SK-N-SH (cell line): ENCODE results near the gene ROBO1. TPM values are rescaled to one million over a fixed set of nuclear protein-coding genes. Genes with fewer than 3 reads are reported as not detected.

Experiments
- CTCF ChIA-PET: fragments of 300-600, 350-600 bp; formaldehyde crosslinking; extraction: SDS; loops from one replicate; lab custom pipeline; 2021; lab: Yijun Ruan, JAX
- POLR2A ChIA-PET: fragments of 350-600 bp; sonication (Branson Sonifier 250); formaldehyde crosslinking; extraction: SDS; loops from one replicate; lab custom pipeline; 2020; ENCODE audit warnings: antibody characterized with exemption, inconsistent platforms; lab: Yijun Ruan, JAX
- DNase-seq: peaks from one replicate; pipeline ENCODE4 v3.0.0; 2012
- H2AFZ ChIP-seq: fragments of 200-600 bp; sonication (generic); 2 replicates; pipeline ENCODE4 v1.8.1; 2016; ENCODE audit warnings: antibody characterized with exemption, mild to moderate bottlenecking, low read depth
- H3F3A ChIP-seq: fragments of 200-600 bp; sonication (generic); replicated peaks from 2 replicates; pipeline ENCODE3; 2016; ENCODE audit warnings: antibody characterized with exemption, mild to moderate bottlenecking; ENCODE audit not compliant: insufficient read depth
- H3K27ac ChIP-seq, 2 experiments: fragments of 200-500 bp in 1 of 2; fragments of 200-600 bp in 1 of 2; sonication (Bioruptor generic) in 1 of 2; sonication (generic), shearing (Covaris generic) in 1 of 2; 2 replicates each; pipeline versions ENCODE4 v1.5.1 to v1.6.1; 2014 to 2016; ENCODE audit warnings: low read depth in 2 of 2, inconsistent platforms in 1 of 2, low read length in 1 of 2, mild to moderate bottlenecking in 1 of 2, mixed read lengths in 1 of 2
- H3K27me3 ChIP-seq: fragments of 200-600 bp; sonication (generic), shearing (Covaris generic); 2 replicates; pipeline ENCODE4 v1.6.1; 2016; ENCODE audit warnings: mixed run types; ENCODE audit not compliant: insufficient read depth
- H3K36me3 ChIP-seq, 2 experiments: fragments of 200-500 bp in 1 of 2; fragments of 200-600 bp in 1 of 2; sonication (Bioruptor generic) in 1 of 2; sonication (generic) in 1 of 2; replicated peaks in 1 of 2; 2 replicates each; pipeline versions ENCODE3 to v1.5.1; 2014 to 2016; ENCODE audit warnings: low read length in 1 of 2, mild to moderate bottlenecking in 1 of 2; ENCODE audit not compliant: insufficient read depth in 2 of 2, control insufficient read depth in 1 of 2
- H3K4me1 ChIP-seq, 2 experiments: fragments of 200-500 bp in 1 of 2; fragments of 200-600 bp in 1 of 2; sonication (Bioruptor generic) in 1 of 2; sonication (generic), shearing (Covaris generic) in 1 of 2; 2 replicates each; pipeline versions ENCODE4 v1.5.1 to v1.6.1; 2014 to 2016; ENCODE audit warnings: low read depth in 1 of 2, low read length in 1 of 2, mixed run types in 1 of 2; ENCODE audit not compliant: insufficient read depth in 2 of 2, control insufficient read depth in 1 of 2
- H3K4me2 ChIP-seq: fragments of 200-600 bp; sonication (generic), shearing (Covaris generic); 2 replicates; pipeline ENCODE4 v1.6.1; 2017; ENCODE audit warnings: mixed run types
- H3K4me3 ChIP-seq, 2 experiments: fragments of 200-500 bp in 1 of 2; fragments of 200-600 bp in 1 of 2; sonication (Bioruptor generic) in 1 of 2; sonication (generic), shearing (Covaris generic) in 1 of 2; 2 replicates each; pipeline versions ENCODE4 v1.5.1 to v1.8.1; 2014 to 2016; ENCODE audit warnings: low read depth in 2 of 2, inconsistent platforms in 1 of 2, low read length in 1 of 2, mild to moderate bottlenecking in 1 of 2, mixed read lengths in 1 of 2, moderate library complexity in 1 of 2
- H3K79me2 ChIP-seq: fragments of 200-600 bp; sonication (generic); 2 replicates; pipeline ENCODE4 v1.8.1; 2017; ENCODE audit warnings: mild to moderate bottlenecking; ENCODE audit not compliant: insufficient read depth
- H3K9ac ChIP-seq: fragments of 200-600 bp; sonication (generic); 2 replicates; pipeline ENCODE4 v1.6.1; 2017; ENCODE audit warnings: mixed run types
- H3K9me2 ChIP-seq: fragments of 200-600 bp; sonication (generic); 2 replicates; pipeline ENCODE4 v1.6.1; 2017; ENCODE audit warnings: mixed run types
- H3K9me3 ChIP-seq: fragments of 200-600 bp; sonication (generic); 2 replicates; pipeline ENCODE4 v1.6.1; 2017; ENCODE audit warnings: mixed run types, mild to moderate bottlenecking, moderate library complexity
- H4K20me1 ChIP-seq: fragments of 200-600 bp; sonication (generic); 2 replicates; pipeline ENCODE4 v1.6.1; 2017; ENCODE audit warnings: mild to moderate bottlenecking, mixed run types; ENCODE audit not compliant: insufficient read depth
- ELF1 ChIP-seq: IDR thresholded peaks from 2 replicates; pipeline ENCODE4 v1.4.0; 2012
- EZH2phosphoT487 ChIP-seq: fragments of 200-600 bp; sonication (generic); IDR thresholded peaks from 2 replicates; pipeline ENCODE4 v1.6.1; 2017; ENCODE audit warnings: low read depth, mixed run types, mild to moderate bottlenecking, antibody characterized with exemption, moderate library complexity, borderline replicate concordance
- FOSL2 ChIP-seq: IDR thresholded peaks from 2 replicates; pipeline ENCODE4 v1.4.0; 2012; ENCODE audit warnings: low read depth, mild to moderate bottlenecking, moderate library complexity, borderline replicate concordance
- FOXJ3 ChIP-seq: sonication (generic); formaldehyde crosslinking; IDR thresholded peaks from 2 replicates; pipeline ENCODE4 v1.5.1; 2020; ENCODE audit warnings: mild to moderate bottlenecking, missing genetic modification reagents
- FOXM1 ChIP-seq: IDR thresholded peaks from 2 replicates; pipeline ENCODE4 v1.4.0; 2012; ENCODE audit warnings: low read depth, mild to moderate bottlenecking
- GABPA ChIP-seq: IDR thresholded peaks from 2 replicates; pipeline ENCODE4 v1.4.0; 2012; ENCODE audit warnings: low read depth, mild to moderate bottlenecking
- GATA2 ChIP-seq: sonication (generic); formaldehyde crosslinking; IDR thresholded peaks from 2 replicates; pipeline ENCODE4 v1.5.0; 2020; ENCODE audit warnings: mild to moderate bottlenecking, missing genetic modification reagents
- IRF3 ChIP-seq: fragments of 150-350 bp; IDR thresholded peaks from 2 replicates; pipeline ENCODE4 v1.6.1; 2016; ENCODE audit warnings: mild to moderate bottlenecking, low read depth, low read length
- MEF2A ChIP-seq: IDR thresholded peaks from 2 replicates; pipeline ENCODE4 v1.4.0; 2012; ENCODE audit warnings: low read depth, borderline replicate concordance
- NFIC ChIP-seq: IDR thresholded peaks from 2 replicates; pipeline ENCODE4 v1.4.0; 2012; ENCODE audit warnings: borderline replicate concordance
- NRF1 ChIP-seq: IDR thresholded peaks from 2 replicates; pipeline ENCODE4 v1.6.1; 2012; ENCODE audit warnings: low read depth, mild to moderate bottlenecking, low read length
- PBX3 ChIP-seq: IDR thresholded peaks from 2 replicates; pipeline ENCODE4; 2012
- POLR2AphosphoS5 ChIP-seq: IDR thresholded peaks from 2 replicates; pipeline ENCODE4 v1.6.1; 2012; ENCODE audit warnings: low read depth, low read length
- RCOR1 ChIP-seq: fragments of 150-350 bp; IDR thresholded peaks from 2 replicates; pipeline ENCODE4 v1.6.1; 2017; ENCODE audit warnings: antibody characterized with exemption, low read length
- RFX5 ChIP-seq: IDR thresholded peaks from 2 replicates; pipeline ENCODE4 v1.6.1; 2012; ENCODE audit warnings: mild to moderate bottlenecking, improper control_type of control experiment, low read length
- RXRA ChIP-seq: IDR thresholded peaks from 2 replicates; pipeline ENCODE4 v1.4.0; 2012; ENCODE audit warnings: low read depth, mild to moderate bottlenecking, borderline replicate concordance
- TCF12 ChIP-seq: IDR thresholded peaks from 2 replicates; pipeline ENCODE4 v1.4.0; 2012
- TEAD4 ChIP-seq: IDR thresholded peaks from 2 replicates; pipeline ENCODE4 v1.4.0; 2012; ENCODE audit warnings: mild to moderate bottlenecking, borderline replicate concordance; ENCODE audit not compliant: insufficient read depth
- USF2 ChIP-seq: fragments of 150-350 bp; IDR thresholded peaks from 2 replicates; pipeline ENCODE4 v1.6.1; 2017; ENCODE audit warnings: antibody characterized with exemption, low read length, low read depth, borderline replicate concordance
- ZBTB33 ChIP-seq: IDR thresholded peaks from 2 replicates; pipeline ENCODE4 v1.4.0; 2012; ENCODE audit warnings: low read depth, borderline replicate concordance
- WGBS: methylation state at CpG from one replicate; pipeline ENCODE4 v1.1.6; 2017; ENCODE audit warnings: low lambda C conversion rate; 5-methylcytosine and 5-hydroxymethylcytosine counted together
- polyA plus RNA-seq, 3 experiments: library from polyadenylated mRNA; depleted of rRNA; stranded (reverse); fragments of >200 nt; gene quantifications; 2 replicates each; pipeline ENCODE4 v1.2.3, GENCODE V29; 2012

Gene ROBO1
- polyA plus RNA-seq, 1 of the 3 experiments (the other 2 are of a cell fraction) = 22.7 TPM

- peaks cover 0 to 12% of the 10 kb centered on the region in 2 experiments for H3K36me3 ChIP-seq
- CTCF ChIA-PET = interaction anchor here (0.9 kb wide), 1 partner anchor 69 kb away, joined by 3 read pairs; no protein-coding TSS in a partner anchor
- H3F3A ChIP-seq = peaks cover 4% of the 10 kb centered on the region
- TF ChIP-seq PBX3 (no peak), RCOR1 (no peak), TEAD4 (no peak), FOXM1 (no peak), RXRA (no peak), FOXJ3 (CRISPR knock-in tag) (no peak), TCF12 (no peak), FOSL2 (no peak), ZBTB33 (no peak), GATA2 (CRISPR knock-in tag) (no peak), IRF3 (no peak), RFX5 (no peak), EZH2phosphoT487 (no peak), POLR2AphosphoS5 (no peak), ELF1 (no peak), MEF2A (no peak), NFIC (no peak), USF2 (no peak), NRF1 (no peak), GABPA (no peak)
- TF ChIP-seq, all 33 proteins: peak for 0
- Histone ChIP-seq H3K4me1 (peaks cover 10 to 21% of the 10 kb centered on the region in 2 experiments; a peak in 3 of 4 replicates), H3K27ac (peak overlapping the region in 1 of 2 experiments; percentile 25; a peak in 1 of 4 replicates), H3K9me2 (no peaks in the 10 kb centered on the region), H2AFZ (no peak overlapping the region), H3K79me2 (no peaks in the 10 kb centered on the region; the same call in none of the 2 replicates), H3K27me3 (no peaks in the 10 kb centered on the region), H3K9ac (no peak overlapping the region), H4K20me1 (no peaks in the 10 kb centered on the region), H3K4me2 (no peak overlapping the region), H3K9me3 (0 out of 2 replicates have a peak, but pooled peaks cover 4% of the 10 kb centered on the region), H3K4me3 (no peak overlapping the region)
- WGBS = 89% methylated on average over 4 of the region's 4 CpGs
- no peak for DNase-seq
- POLR2A ChIA-PET = no interaction called here
Observed at GRCh38 chr3:78823434-78823833, 944.4 kb downstream of the ROBO1 start.
